Measurements from ENCODE around the gene PSMB4. TPM values are rescaled to one million over a fixed set of nuclear protein-coding genes. Genes with fewer than 3 reads are reported as not detected.

Gene PSMB4
- total RNA-seq, 1 donor from 2014 or later = 301 TPM

DNA sequence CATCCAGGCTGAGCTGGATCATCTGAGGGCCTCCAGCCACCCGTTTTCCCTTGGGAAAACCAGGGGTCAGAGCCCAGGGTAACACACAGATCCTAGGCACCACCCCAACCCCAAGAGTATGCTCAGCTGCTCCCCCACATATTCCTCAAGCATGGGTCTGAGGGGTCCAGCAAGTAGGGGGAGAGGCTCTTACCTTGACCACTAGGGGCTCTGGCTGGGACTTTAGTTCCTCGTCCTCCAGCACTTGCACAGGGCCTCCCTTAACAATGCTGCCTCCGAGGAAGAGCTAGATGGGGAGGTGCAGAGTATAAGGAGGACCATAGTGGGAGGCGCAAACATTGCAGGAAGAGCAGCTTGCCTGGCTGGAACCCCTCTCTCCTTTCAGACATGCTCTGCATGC is 34.4 kb upstream of the PSMB4 start:
- no peak for TF ChIP-seq CTCF (IDR thresholded peaks at IDR 0.05; ENCODE audit: insufficient read depth, low read length, poor library complexity, severe bottlenecking)
- DNase-seq (ENCODE audit: low read depth) = no peak
- Histone ChIP-seq H3K36me3 (ENCODE audit: control insufficient read depth, insufficient read depth, low read length) (no peaks in the 10 kb centered on the region), H3K4me3 (ENCODE audit: low read depth, low read length) (no peak overlapping the region), H3K27me3 (ENCODE audit: control insufficient read depth, insufficient read depth, low read length) (no peaks in the 10 kb centered on the region)

DNA sequence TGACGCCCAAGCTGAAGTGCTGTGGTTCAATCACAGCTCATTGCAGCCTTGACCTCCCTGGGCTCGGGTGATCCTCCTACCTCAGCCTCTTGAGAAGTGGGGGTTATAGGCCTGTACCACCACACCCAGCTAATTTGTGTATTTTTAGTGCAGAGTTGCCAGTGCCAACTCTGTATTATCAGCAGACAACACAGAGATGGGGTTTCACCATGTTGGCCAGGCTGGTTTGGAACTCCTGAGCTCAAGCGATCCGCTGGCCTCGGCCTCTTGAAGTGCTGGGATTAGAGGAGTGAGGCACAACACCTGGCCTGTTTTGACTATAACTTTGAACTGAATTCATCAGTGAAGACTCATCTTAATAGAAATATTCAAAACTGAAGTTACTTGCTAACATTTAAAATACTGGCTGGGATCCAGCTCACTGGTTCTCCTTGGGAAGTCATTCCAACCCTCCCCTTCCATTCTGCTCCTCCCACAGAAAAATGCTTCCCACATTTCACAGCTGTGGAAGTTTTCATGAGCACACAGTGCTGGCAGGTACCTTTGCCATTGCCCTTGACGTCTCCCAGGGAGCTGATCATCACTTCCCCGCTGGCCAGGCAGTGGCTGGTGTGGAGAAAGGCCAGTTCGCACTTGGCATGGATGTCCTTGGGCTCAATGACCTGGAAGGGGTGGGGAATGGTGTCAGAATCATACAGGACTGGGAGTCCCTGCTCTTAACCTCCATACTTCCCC is 31.5 kb upstream of the PSMB4 start:
- Histone ChIP-seq H3K4me3 (ENCODE audit: low read depth, low read length) (no peak overlapping the region), H3K36me3 (ENCODE audit: control insufficient read depth, insufficient read depth, low read length) (no peaks in the 10 kb centered on the region), H3K27me3 (ENCODE audit: control insufficient read depth, insufficient read depth, low read length) (no peaks in the 10 kb centered on the region)
- DNase-seq (ENCODE audit: low read depth) = no peak
- no peak for TF ChIP-seq CTCF (IDR thresholded peaks at IDR 0.05; ENCODE audit: insufficient read depth, low read length, poor library complexity, severe bottlenecking)

- TF ChIP-seq CTCF (IDR thresholded peaks at IDR 0.05; ENCODE audit: insufficient read depth, low read length, poor library complexity, severe bottlenecking) = no peak
- H3K27me3 ChIP-seq (ENCODE audit: control insufficient read depth, insufficient read depth, low read length) = no peaks in the 10 kb centered on the region
- no peak overlapping the region for H3K4me3 ChIP-seq (ENCODE audit: low read depth, low read length)
- no peak for DNase-seq (ENCODE audit: low read depth)
- H3K36me3 ChIP-seq (ENCODE audit: control insufficient read depth, insufficient read depth, low read length) = no peaks in the 10 kb centered on the region
Measured at GRCh38 chr1:151368393-151369301, 30.7 kb upstream of the PSMB4 start.

DNA sequence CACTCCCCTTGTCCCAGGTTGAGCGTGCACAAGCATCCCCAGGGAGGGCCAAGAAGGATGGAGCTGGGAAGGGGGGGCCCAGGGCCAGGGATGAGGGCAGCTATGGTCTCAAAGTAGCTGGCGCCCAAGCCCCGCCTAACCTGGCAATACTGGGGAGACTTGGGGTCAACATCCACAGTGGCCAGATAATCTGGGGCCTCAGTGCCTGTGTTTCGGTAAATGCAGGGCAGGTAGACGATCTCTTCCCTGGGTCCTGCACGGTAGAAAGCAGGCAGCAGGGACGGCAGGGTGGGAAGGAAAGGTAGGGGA is 30.1 kb upstream of the PSMB4 start:
- Histone ChIP-seq H3K27me3 (ENCODE audit: control insufficient read depth, insufficient read depth, low read length) (no peaks in the 10 kb centered on the region), H3K4me3 (ENCODE audit: low read depth, low read length) (no peak overlapping the region), H3K36me3 (ENCODE audit: control insufficient read depth, insufficient read depth, low read length) (no peaks in the 10 kb centered on the region)
- no peak for TF ChIP-seq CTCF (IDR thresholded peaks at IDR 0.05; ENCODE audit: insufficient read depth, low read length, poor library complexity, severe bottlenecking)
- no peak for DNase-seq (ENCODE audit: low read depth)

DNA sequence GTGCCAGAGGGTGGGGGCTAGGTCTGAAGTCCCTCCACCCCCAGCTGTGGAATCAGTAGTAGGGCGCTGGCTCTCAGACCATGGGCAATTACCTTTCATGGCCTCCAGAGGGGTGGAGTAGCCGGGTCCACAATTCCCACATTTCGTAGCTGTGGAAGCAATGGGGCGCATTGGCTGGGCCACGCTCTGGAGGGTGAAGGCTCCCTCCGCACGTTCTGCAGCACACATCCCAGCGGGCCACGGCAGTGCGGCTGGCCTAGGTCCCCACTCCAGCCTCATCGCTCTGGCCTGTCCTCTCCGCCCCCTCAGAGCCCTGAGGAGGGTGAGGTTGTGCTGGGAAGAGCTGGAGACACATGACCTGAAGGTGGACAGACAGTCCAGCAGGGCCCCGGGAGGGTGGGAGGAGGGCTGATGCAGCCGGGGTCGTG is 29.7 kb upstream of the PSMB4 start:
- TF ChIP-seq CTCF (IDR thresholded peaks at IDR 0.05; ENCODE audit: insufficient read depth, low read length, poor library complexity, severe bottlenecking) = no peak
- H3K27me3 ChIP-seq (ENCODE audit: control insufficient read depth, insufficient read depth, low read length) = no peaks in the 10 kb centered on the region
- H3K4me3 ChIP-seq (ENCODE audit: low read depth, low read length) = no peak overlapping the region
- no peaks in the 10 kb centered on the region for H3K36me3 ChIP-seq (ENCODE audit: control insufficient read depth, insufficient read depth, low read length)
- DNase-seq (ENCODE audit: low read depth) = no peak

Data from kidney epithelial cell (primary cell).